Testis (tissue), 2 donors: ENCODE data around the gene PSD4.

Experiments used
- CTCF ChIP-seq, 3 experiments: fragments of 450-650 bp in 2 of 3; fragments of 200-600 bp in 1 of 3; sonication (generic) in 1 of 3; IDR thresholded peaks; one replicate each; pipeline ENCODE4 v1.5.1; 2016 to 2019; ENCODE audit warnings: antibody characterized with exemption in 3 of 3, mild to moderate bottlenecking in 2 of 3, moderate library complexity in 1 of 3
- POLR2A ChIP-seq: fragments of 450-650 bp; IDR thresholded peaks from one replicate; pipeline ENCODE4 v1.6.1; 2017; ENCODE audit warnings: antibody characterized with exemption, mild to moderate bottlenecking, moderate library complexity

DNA sequence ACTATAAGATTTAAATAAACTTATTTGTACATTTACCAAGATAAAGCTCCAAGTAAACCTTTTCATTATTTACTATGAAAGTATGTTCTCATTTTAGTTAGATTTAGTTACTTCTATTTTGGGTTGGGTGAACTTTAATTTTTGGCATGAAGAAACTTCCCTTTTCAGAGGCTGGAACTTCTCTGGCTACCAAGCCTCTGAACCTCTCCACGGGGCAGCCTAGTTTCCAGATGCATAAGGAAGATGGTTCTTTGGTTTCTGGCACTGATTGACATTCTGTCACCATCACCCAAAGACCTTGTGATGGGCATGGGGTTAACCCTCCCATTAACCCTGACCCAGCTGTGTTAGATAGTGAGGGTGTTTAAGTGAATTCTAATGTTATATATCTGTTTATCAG lies 17.1 kb downstream of the PSD4 start:
- no peak for TF ChIP-seq CTCF (IDR thresholded peaks at IDR 0.05)
- no peak for TF ChIP-seq POLR2A
